HEK293T (cell line): ENCODE measurements around the gene VWA8.

Experiments used
- CTCF ChIA-PET: fragments of 350-600 bp; formaldehyde crosslinking; extraction: SDS; loops from one replicate; lab custom pipeline; 2021; ENCODE audit warnings: antibody characterized with exemption, inconsistent platforms; lab: Yijun Ruan, JAX
- POLR2A ChIA-PET: fragments of 350-600 bp; formaldehyde crosslinking; extraction: SDS; loops from one replicate; lab custom pipeline; 2020; ENCODE audit warnings: antibody characterized with exemption, inconsistent platforms; lab: Yijun Ruan, JAX
- DNase-seq: peaks from one replicate; pipeline ENCODE4 v3.0.0; 2012; ENCODE audit warnings: mixed read lengths; ENCODE audit errors: extremely low spot score
- ARNT ChIP-seq: fragments of 450-650 bp; IDR thresholded peaks from 2 replicates; pipeline ENCODE4 v1.6.1; 2017; ENCODE audit warnings: mild to moderate bottlenecking
- BHLHE40 ChIP-seq: fragments of 450-650 bp; IDR thresholded peaks from 2 replicates; pipeline ENCODE4 v1.6.1; 2016; ENCODE audit warnings: mild to moderate bottlenecking, moderate library complexity, borderline replicate concordance
- CTBP1 ChIP-seq: fragments of 450-650 bp; IDR thresholded peaks from 2 replicates; pipeline ENCODE4 v1.6.1; 2016; ENCODE audit warnings: borderline replicate concordance
- ELF4 ChIP-seq: fragments of 450-650 bp; IDR thresholded peaks from 2 replicates; pipeline ENCODE4 v1.6.1; 2017; ENCODE audit warnings: antibody characterized with exemption
- FOXA1 ChIP-seq: fragments of 450-650 bp; IDR thresholded peaks from 2 replicates; pipeline ENCODE4 v1.6.1; 2016; ENCODE audit warnings: mild to moderate bottlenecking
- FOXK2 ChIP-seq: fragments of 450-650 bp; IDR thresholded peaks from 2 replicates; pipeline ENCODE4 v1.6.1; 2016; ENCODE audit warnings: mild to moderate bottlenecking
- FOXM1 ChIP-seq: fragments of 450-650 bp; IDR thresholded peaks from 2 replicates; pipeline ENCODE4 v1.6.1; 2017; ENCODE audit warnings: mild to moderate bottlenecking, borderline replicate concordance
- HDGF ChIP-seq: fragments of 450-650 bp; IDR thresholded peaks from 2 replicates; pipeline ENCODE4 v1.6.1; 2017; ENCODE audit warnings: antibody characterized with exemption, borderline replicate concordance
- L3MBTL2 ChIP-seq: fragments of 450-650 bp; conservative IDR thresholded peaks from 2 replicates; pipeline ENCODE4 v1.6.1; 2016; ENCODE audit warnings: mild to moderate bottlenecking
- LEF1 ChIP-seq: fragments of 450-650 bp; IDR thresholded peaks from 2 replicates; pipeline ENCODE4 v1.6.1; 2017; ENCODE audit warnings: mild to moderate bottlenecking, borderline replicate concordance
- NFRKB ChIP-seq: fragments of 450-650 bp; IDR thresholded peaks from 2 replicates; pipeline ENCODE4 v1.6.1; 2016; ENCODE audit warnings: mild to moderate bottlenecking, moderate library complexity
- PKNOX1 ChIP-seq: fragments of 450-650 bp; IDR thresholded peaks from 2 replicates; pipeline ENCODE4 v1.6.1; 2016
- SP1 ChIP-seq: fragments of 450-650 bp; IDR thresholded peaks from 2 replicates; pipeline ENCODE4 v1.6.1; 2017
- SUZ12 ChIP-seq: fragments of 450-650 bp; IDR thresholded peaks from 2 replicates; pipeline ENCODE4 v1.6.1; 2016; ENCODE audit warnings: mild to moderate bottlenecking
- TARDBP ChIP-seq: fragments of 450-650 bp; IDR thresholded peaks from 2 replicates; pipeline ENCODE4 v1.6.1; 2016
- ZNF384 ChIP-seq: fragments of 450-650 bp; IDR thresholded peaks from 2 replicates; pipeline ENCODE4 v1.6.1; 2016

VWA8 gene

DNA sequence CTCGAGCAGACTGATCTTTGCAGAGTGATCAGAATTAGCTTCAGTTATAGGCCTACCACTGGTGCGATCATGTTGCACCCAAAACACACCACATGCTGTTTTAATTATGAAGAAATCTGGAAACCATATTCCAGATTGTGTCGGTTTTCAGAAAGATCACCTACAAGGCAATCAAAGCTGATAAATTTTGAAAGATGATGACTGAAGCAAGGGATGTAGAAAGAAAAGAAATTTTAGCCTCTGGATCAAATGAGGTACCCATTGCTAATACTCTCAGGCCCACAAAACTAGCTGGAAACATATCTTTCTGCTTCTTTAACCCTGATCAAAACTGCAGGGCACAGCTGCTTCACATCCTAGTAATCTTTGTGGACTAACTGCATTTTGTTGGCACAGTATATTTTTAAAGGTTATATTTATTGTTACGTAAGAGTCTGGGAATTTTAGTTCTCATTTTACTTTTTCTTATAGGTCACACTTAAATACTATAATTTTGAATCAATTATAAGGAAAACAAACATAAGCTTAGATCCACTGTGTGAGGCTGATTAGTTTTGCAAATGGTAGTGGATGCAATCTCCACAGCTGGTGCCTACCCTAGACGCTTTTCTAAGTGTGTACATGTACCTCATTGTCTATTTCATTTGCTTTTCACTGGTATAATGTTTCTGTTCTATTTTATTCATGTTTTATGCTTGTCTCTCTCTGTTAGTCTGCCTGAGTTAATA lies 352.6 kb downstream of the VWA8 start:
- DNase-seq, result no peak
- TF ChIP-seq CTBP1, result no peak
- no peak for TF ChIP-seq BHLHE40
- no peak for TF ChIP-seq TARDBP
- no peak for TF ChIP-seq ZNF384
- TF ChIP-seq ARNT, result no peak
- TF ChIP-seq FOXM1, result no peak
- TF ChIP-seq FOXA1, result no peak
- TF ChIP-seq SUZ12, result no peak
- no peak for TF ChIP-seq L3MBTL2
- no peak for TF ChIP-seq LEF1
- no peak for TF ChIP-seq ELF4
- no peak for TF ChIP-seq NFRKB
- no peak for TF ChIP-seq SP1
- TF ChIP-seq PKNOX1, result no peak
- TF ChIP-seq HDGF, result no peak
- no peak for TF ChIP-seq FOXK2
- ChIA-PET CTCF (no interaction called here), POLR2A (no interaction called here)

DNA sequence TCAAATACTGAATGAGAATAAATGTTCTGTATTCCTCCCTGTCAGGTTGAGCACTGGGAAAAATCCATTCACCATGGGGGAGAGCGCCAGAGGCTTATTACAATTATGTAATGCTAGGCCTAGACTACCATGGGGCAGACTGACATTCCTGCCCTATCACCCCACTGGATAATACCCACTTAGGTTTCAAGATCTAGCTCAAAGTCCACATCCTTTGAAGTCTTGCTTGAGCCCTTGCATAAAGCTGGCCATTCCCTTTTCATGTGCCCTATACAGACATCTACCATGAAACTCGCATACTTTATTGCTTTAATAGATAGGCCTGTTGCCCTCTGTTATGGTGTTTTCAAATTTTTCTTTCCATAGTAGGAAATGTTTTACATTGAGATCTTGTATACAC lies 354.3 kb downstream of the VWA8 start:
- DNase-seq, result no peak
- ChIA-PET POLR2A (no interaction called here), CTCF (no interaction called here)
- TF ChIP-seq ZNF384, result no peak
- no peak for TF ChIP-seq SP1
- TF ChIP-seq ARNT, result no peak
- no peak for TF ChIP-seq LEF1
- TF ChIP-seq BHLHE40, result no peak

DNA sequence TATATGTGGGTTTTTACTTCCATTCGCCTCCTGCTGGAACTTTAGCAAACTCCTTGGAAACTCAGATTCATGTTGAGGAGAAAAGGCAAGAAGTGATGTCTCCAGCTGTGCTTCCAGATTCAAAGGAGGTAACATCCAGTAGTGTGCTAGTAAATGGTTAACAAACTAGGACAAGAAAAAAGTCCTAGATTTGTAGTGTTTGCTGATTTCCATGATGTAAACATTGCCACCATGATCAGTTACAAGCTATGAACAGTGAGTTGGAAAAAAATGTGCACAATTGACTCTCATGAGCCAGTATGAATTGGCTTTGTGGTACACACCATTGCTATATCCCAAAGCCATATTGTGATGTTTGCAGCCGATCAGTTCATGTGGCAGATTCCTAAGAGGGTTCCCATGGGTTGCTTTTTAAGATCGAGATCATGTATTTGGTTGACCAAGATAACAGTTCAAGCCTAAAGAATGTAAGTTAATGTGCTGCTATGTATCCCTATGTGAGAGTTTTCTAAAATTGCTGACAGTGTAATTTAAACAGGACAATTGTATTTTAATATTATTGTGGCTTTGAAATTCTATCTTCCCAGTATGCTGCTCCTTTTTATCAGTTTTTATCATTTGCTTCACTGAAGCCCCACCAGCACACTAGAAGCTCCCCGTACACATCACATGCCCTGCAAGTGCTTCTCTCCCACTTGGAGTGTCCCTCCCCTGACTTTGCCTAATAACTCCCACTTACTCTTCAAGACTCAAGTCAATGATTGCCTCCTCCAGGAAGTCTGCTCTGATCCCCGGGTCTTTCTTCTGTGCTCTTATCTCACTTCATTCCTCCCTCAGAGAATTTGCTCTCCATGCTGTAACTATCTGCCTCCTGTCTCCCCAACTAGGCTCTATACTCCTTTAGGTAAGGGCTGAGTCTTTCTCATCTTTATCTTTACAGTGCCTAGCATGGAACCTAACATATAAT lies 355.3 kb downstream of the VWA8 start:
- no peak for TF ChIP-seq CTBP1
- TF ChIP-seq HDGF, result no peak
- no peak for TF ChIP-seq LEF1
- no peak for TF ChIP-seq BHLHE40
- TF ChIP-seq ELF4, result no peak
- TF ChIP-seq PKNOX1, result no peak
- no peak for TF ChIP-seq ARNT
- TF ChIP-seq TARDBP, result no peak
- no peak for TF ChIP-seq FOXK2
- no peak for TF ChIP-seq FOXA1
- TF ChIP-seq SP1, result no peak
- no peak for TF ChIP-seq L3MBTL2
- no peak for TF ChIP-seq FOXM1
- no peak for TF ChIP-seq NFRKB
- no peak for TF ChIP-seq SUZ12
- TF ChIP-seq ZNF384, result no peak
- DNase-seq, result no peak
- ChIA-PET POLR2A (no interaction called here), CTCF (no interaction called here)

GRCh38 chr13:41603917-41604316 lies 357.0 kb downstream of the VWA8 start:
- CTCF ChIA-PET, result no interaction called here
- no peak for DNase-seq
- TF ChIP-seq PKNOX1 (no peak), ELF4 (no peak)
- POLR2A ChIA-PET, result no interaction called here

- CTCF ChIA-PET, result no interaction called here
- no peak for DNase-seq
Measured at GRCh38 chr13:41601718-41602445, 359.0 kb downstream of the VWA8 start.

More at GRCh38 chr13:41601718-41602445, 359.0 kb downstream of the VWA8 start:
- POLR2A ChIA-PET, result no interaction called here
- TF ChIP-seq HDGF (no peak), BHLHE40 (no peak), PKNOX1 (no peak), ARNT (no peak), FOXA1 (no peak), SUZ12 (no peak), ZNF384 (no peak), NFRKB (no peak), LEF1 (no peak), CTBP1 (no peak), TARDBP (no peak), SP1 (no peak), ELF4 (no peak), FOXM1 (no peak), L3MBTL2 (no peak), FOXK2 (no peak)
